ENCODE results near the gene USP4. TPM values are rescaled to one million over a fixed set of nuclear protein-coding genes. Genes with fewer than 3 reads are reported as not detected.

Gene USP4
- total RNA-seq, 1 experiment from 2014 or later: 31.7 TPM

DNA sequence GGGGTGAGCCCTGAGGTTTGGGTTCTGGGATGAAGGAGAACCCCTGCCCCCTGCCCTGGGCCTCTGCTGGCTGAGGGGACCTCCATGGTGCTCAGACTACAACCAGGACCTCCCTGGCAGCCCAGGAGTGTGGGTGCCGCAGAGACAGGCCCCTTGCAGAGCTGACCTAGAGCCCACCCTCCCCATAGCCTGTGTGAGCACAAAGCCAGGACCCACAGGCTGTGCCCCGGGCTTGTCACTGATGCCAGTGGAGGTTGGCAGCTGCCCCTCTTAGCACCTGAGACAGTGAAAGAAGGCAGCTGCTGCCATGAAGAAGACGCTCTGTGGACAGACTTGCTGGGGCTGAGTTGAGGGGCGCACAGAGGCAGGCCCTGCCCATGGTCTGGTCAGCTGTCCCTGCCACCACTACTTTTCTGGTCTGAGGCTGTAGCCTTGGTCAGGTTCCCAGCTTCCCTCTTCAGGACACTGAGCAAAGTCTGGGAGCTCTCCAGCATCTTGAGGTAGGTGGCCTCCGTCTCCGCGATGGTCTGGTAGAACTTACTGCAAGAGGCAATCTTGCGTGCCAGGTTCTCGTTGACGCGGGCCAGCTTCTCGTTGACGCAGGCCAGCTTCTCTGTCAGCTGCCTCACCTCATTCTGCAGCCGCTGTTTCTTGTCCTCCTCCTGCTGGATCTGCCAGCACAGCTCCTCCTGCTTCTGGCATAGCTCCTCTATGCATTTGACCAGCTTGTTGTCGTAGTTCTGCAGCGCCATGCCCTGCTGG lies 23.0 kb downstream of the USP4 start:
- RAD21 ChIA-PET (ENCODE audit: low non-redundant PET in 1 of 2, low total read pairs in 2 of 2, uncharacterized antibody in 2 of 2, unreplicated experiment in 2 of 2): no interaction called here
- no peaks in the 10 kb centered on the region for H3K9me3 ChIP-seq (ENCODE audit: control insufficient read depth in 1 of 2, insufficient read depth in 1 of 2, low read depth in 1 of 2, low read length in 2 of 2)
- no TSS peak for BruUV-seq (replicated peaks)
- no peak overlapping the region for H3K4me3 ChIP-seq (replicated peaks in 1 of 2; ENCODE audit: low read depth in 1 of 2, low read length in 2 of 2)
- DNase-seq (ENCODE audit: low read depth, low spot score) (no peak), ATAC-seq (no peak)
- no peak overlapping the region for H3K9ac ChIP-seq (ENCODE audit: low read length)
- CTCF ChIA-PET: interaction anchor here (1.1 kb wide), 1 partner anchor 132 kb away, joined by 3 read pairs; no protein-coding TSS in a partner anchor
- H3K79me2 ChIP-seq (ENCODE audit: insufficient read depth, low read length): no peaks in the 10 kb centered on the region
- peaks cover 19 to 22% of the 10 kb centered on the region in 2 experiments; a peak in 3 of 4 replicates for H3K36me3 ChIP-seq (ENCODE audit: control insufficient read depth in 1 of 2, insufficient read depth in 2 of 2, low read length in 2 of 2)
- H3K27ac ChIP-seq (ENCODE audit: low read depth, low read length): no peak overlapping the region
- no peaks in the 10 kb centered on the region for H4K20me1 ChIP-seq (ENCODE audit: insufficient read depth)
- TF ChIP-seq SIN3A (IDR thresholded peaks at IDR 0.05; ENCODE audit: low read depth) (no peak), EZH2 (IDR thresholded peaks at IDR 0.05) (no peak), RAD21 (IDR thresholded peaks at IDR 0.05; ENCODE audit: low read depth) (no peak), POLR2A (IDR thresholded peaks at IDR 0.05; ENCODE audit: borderline replicate concordance, extremely low read depth, insufficient read depth, insufficient read length) (no peak), FOSL1 (IDR thresholded peaks at IDR 0.05; ENCODE audit: low read depth) (no peak), EGR1 (IDR thresholded peaks at IDR 0.05; ENCODE audit: low read depth) (no peak), JUND (IDR thresholded peaks at IDR 0.05) (no peak), SRF (IDR thresholded peaks at IDR 0.05; ENCODE audit: low read depth) (no peak), POLR2AphosphoS5 (IDR thresholded peaks at IDR 0.05; ENCODE audit: low read depth, low read length) (no peak)
- TF ChIP-seq, protein P1, sequence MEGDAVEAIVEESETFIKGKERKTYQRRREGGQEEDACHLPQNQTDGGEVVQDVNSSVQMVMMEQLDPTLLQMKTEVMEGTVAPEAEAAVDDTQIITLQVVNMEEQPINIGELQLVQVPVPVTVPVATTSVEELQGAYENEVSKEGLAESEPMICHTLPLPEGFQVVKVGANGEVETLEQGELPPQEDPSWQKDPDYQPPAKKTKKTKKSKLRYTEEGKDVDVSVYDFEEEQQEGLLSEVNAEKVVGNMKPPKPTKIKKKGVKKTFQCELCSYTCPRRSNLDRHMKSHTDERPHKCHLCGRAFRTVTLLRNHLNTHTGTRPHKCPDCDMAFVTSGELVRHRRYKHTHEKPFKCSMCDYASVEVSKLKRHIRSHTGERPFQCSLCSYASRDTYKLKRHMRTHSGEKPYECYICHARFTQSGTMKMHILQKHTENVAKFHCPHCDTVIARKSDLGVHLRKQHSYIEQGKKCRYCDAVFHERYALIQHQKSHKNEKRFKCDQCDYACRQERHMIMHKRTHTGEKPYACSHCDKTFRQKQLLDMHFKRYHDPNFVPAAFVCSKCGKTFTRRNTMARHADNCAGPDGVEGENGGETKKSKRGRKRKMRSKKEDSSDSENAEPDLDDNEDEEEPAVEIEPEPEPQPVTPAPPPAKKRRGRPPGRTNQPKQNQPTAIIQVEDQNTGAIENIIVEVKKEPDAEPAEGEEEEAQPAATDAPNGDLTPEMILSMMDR (IDR thresholded peaks at IDR 0.05 in 2 of 3, conservative IDR thresholded peaks at IDR 0.05 in 1 of 3; ENCODE audit: borderline replicate concordance in 1 of 3, insufficient read depth in 1 of 3, low read depth in 2 of 3, low read length in 2 of 3): no peak
- TF ChIP-seq, protein P2, sequence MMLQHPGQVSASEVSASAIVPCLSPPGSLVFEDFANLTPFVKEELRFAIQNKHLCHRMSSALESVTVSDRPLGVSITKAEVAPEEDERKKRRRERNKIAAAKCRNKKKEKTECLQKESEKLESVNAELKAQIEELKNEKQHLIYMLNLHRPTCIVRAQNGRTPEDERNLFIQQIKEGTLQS (IDR thresholded peaks at IDR 0.05): no peak
- TF ChIP-seq, protein P3, sequence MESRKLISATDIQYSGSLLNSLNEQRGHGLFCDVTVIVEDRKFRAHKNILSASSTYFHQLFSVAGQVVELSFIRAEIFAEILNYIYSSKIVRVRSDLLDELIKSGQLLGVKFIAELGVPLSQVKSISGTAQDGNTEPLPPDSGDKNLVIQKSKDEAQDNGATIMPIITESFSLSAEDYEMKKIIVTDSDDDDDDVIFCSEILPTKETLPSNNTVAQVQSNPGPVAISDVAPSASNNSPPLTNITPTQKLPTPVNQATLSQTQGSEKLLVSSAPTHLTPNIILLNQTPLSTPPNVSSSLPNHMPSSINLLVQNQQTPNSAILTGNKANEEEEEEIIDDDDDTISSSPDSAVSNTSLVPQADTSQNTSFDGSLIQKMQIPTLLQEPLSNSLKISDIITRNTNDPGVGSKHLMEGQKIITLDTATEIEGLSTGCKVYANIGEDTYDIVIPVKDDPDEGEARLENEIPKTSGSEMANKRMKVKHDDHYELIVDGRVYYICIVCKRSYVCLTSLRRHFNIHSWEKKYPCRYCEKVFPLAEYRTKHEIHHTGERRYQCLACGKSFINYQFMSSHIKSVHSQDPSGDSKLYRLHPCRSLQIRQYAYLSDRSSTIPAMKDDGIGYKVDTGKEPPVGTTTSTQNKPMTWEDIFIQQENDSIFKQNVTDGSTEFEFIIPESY (IDR thresholded peaks at IDR 0.05; ENCODE audit: extremely low read depth, insufficient replicate concordance, low read length): no peak
- H3K4me1 ChIP-seq (ENCODE audit: control insufficient read depth in 1 of 2, insufficient read depth in 2 of 2, low read length in 2 of 2): no peaks in the 10 kb centered on the region
- POLR2A ChIA-PET: interaction anchor here (0.8 kb wide), 1 partner anchor 23 kb away, joined by 3 read pairs; the partner anchor contains the start of gene USP4
- intact Hi-C loops (cut with micrococcal nuclease): no loop called here
- no peak overlapping the region for H3K4me2 ChIP-seq (ENCODE audit: low read length)
- H3K27me3 ChIP-seq (ENCODE audit: insufficient read depth, low read length): no peaks in the 10 kb centered on the region
- no peak overlapping the region for H2AFZ ChIP-seq (ENCODE audit: low read depth, low read length, poor library complexity, severe bottlenecking)
- H3K9me2 ChIP-seq (ENCODE audit: insufficient read depth): no peaks in the 10 kb centered on the region
